MM.1S (cell line): ENCODE measurements around the gene LAMA4.

Experiments used
- DNase-seq: peaks from one replicate; pipeline ENCODE4 v3.0.0-alpha.2; 2015
- H2AFZ ChIP-seq: fragments of 300-600 bp; sonication (generic); 2 replicates; pipeline ENCODE4 v1.6.0; 2016; ENCODE audit warnings: antibody characterized with exemption, low read length
- H3F3A ChIP-seq: fragments of 300-600 bp; sonication (generic); 2 replicates; pipeline ENCODE4 v1.6.1; 2016; ENCODE audit warnings: mild to moderate bottlenecking, antibody characterized with exemption, low read length, moderate library complexity, mixed read lengths; ENCODE audit not compliant: insufficient read depth
- H3K27ac ChIP-seq: fragments of 300-600 bp; sonication (generic); 2 replicates; pipeline ENCODE4 v1.5.1; 2016; ENCODE audit warnings: mild to moderate bottlenecking, low read length
- H3K27me3 ChIP-seq: fragments of 300-600 bp; sonication (generic); replicated peaks from 2 replicates; pipeline ENCODE4 v1.6.0; 2016; ENCODE audit warnings: low read length; ENCODE audit not compliant: insufficient read depth
- H3K36me3 ChIP-seq: fragments of 300-600 bp; sonication (generic); replicated peaks from 2 replicates; pipeline ENCODE4 v1.6.1; 2016; ENCODE audit warnings: mild to moderate bottlenecking, low read length, mixed read lengths; ENCODE audit not compliant: insufficient read depth
- H3K4me1 ChIP-seq: fragments of 300-600 bp; sonication (generic); 2 replicates; pipeline ENCODE4 v1.6.1; 2016; ENCODE audit warnings: low read length, mixed read lengths
- H3K4me2 ChIP-seq: fragments of 300-600 bp; sonication (generic); 2 replicates; pipeline ENCODE4 v1.6.0; 2016; ENCODE audit warnings: low read depth, low read length
- H3K4me3 ChIP-seq: fragments of 300-600 bp; sonication (generic); 2 replicates; pipeline ENCODE4 v1.5.1; 2016; ENCODE audit warnings: low read length, mixed read lengths
- H3K79me2 ChIP-seq: fragments of 300-600 bp; sonication (generic); 2 replicates; pipeline ENCODE4 v1.6.1; 2016; ENCODE audit warnings: mixed run types, low read length, mixed read lengths
- H3K9ac ChIP-seq: fragments of 300-600 bp; sonication (generic); 2 replicates; pipeline ENCODE4 v1.6.1; 2016; ENCODE audit warnings: low read length, mixed read lengths
- H3K9me2 ChIP-seq: fragments of 300-600 bp; sonication (generic); replicated peaks from 2 replicates; pipeline ENCODE4 v1.6.1; 2016; ENCODE audit warnings: mild to moderate bottlenecking, low read length, mixed read lengths; ENCODE audit not compliant: insufficient read depth
- H3K9me3 ChIP-seq: fragments of 300-600 bp; sonication (generic); replicated peaks from 2 replicates; pipeline ENCODE4 v1.6.1; 2016; ENCODE audit warnings: mild to moderate bottlenecking, low read length, mixed read lengths; ENCODE audit not compliant: insufficient read depth
- H4K20me1 ChIP-seq: fragments of 300-600 bp; sonication (generic); 2 replicates; pipeline ENCODE4 v1.6.1; 2016; ENCODE audit warnings: mild to moderate bottlenecking, low read length, moderate library complexity, mixed read lengths; ENCODE audit not compliant: insufficient read depth
- CTCF ChIP-seq: fragments of 300-600 bp; sonication (generic); IDR thresholded peaks from 2 replicates; pipeline ENCODE4 v1.5.1; 2016; ENCODE audit warnings: antibody characterized with exemption, low read length, mixed read lengths
- EZH2 ChIP-seq: fragments of 300-600 bp; sonication (generic); optimal IDR thresholded peaks from 2 replicates; pipeline ENCODE3; 2017; ENCODE audit warnings: low read depth, mild to moderate bottlenecking, antibody characterized with exemption, low read length, mixed read lengths
- EZH2phosphoT487 ChIP-seq: fragments of 300-600 bp; sonication (generic); IDR thresholded peaks from 2 replicates; pipeline ENCODE4 v1.6.1; 2018; ENCODE audit warnings: antibody characterized with exemption, low read length

LAMA4 gene

GRCh38 chr6:112145080-112145573 lies 109.2 kb downstream of the LAMA4 start:
- no peaks in the 10 kb centered on the region for H3K79me2 ChIP-seq
- H3K9me2 ChIP-seq: no peaks in the 10 kb centered on the region
- no peak overlapping the region for H3K4me3 ChIP-seq
- no peak overlapping the region for H3K9ac ChIP-seq
- H4K20me1 ChIP-seq: no peaks in the 10 kb centered on the region
- no peaks in the 10 kb centered on the region for H3K36me3 ChIP-seq
- no peaks in the 10 kb centered on the region for H3K9me3 ChIP-seq
- no peak overlapping the region for H3K4me2 ChIP-seq
- no peak overlapping the region for H3K27ac ChIP-seq
- H3K27me3 ChIP-seq: no peaks in the 10 kb centered on the region
- no peak overlapping the region for H2AFZ ChIP-seq
- no peak for TF ChIP-seq CTCF
- TF ChIP-seq EZH2phosphoT487: no peak
- TF ChIP-seq EZH2: no peak
- no peak for DNase-seq
- H3K4me1 ChIP-seq: no peaks in the 10 kb centered on the region
- no peaks in the 10 kb centered on the region for H3F3A ChIP-seq

- H3K9ac ChIP-seq: no peak overlapping the region
- H4K20me1 ChIP-seq: no peaks in the 10 kb centered on the region
- H3K4me1 ChIP-seq: no peaks in the 10 kb centered on the region
- H3K27me3 ChIP-seq: no peaks in the 10 kb centered on the region
- H3K36me3 ChIP-seq: no peaks in the 10 kb centered on the region
- TF ChIP-seq EZH2: no peak
- no peak for TF ChIP-seq CTCF
- no peak for TF ChIP-seq EZH2phosphoT487
- 0 out of 2 replicates have a peak overlapping the region, but pooled peaks have one; percentile 12 for H2AFZ ChIP-seq
- no peaks in the 10 kb centered on the region for H3F3A ChIP-seq
- no peak overlapping the region for H3K27ac ChIP-seq
- no peak overlapping the region for H3K4me2 ChIP-seq
- H3K9me3 ChIP-seq: no peaks in the 10 kb centered on the region
- H3K79me2 ChIP-seq: no peaks in the 10 kb centered on the region
- no peak overlapping the region for H3K4me3 ChIP-seq
- no peaks in the 10 kb centered on the region for H3K9me2 ChIP-seq
- DNase-seq: peak; percentile 21
Measured at GRCh38 chr6:112144145-112144926, 110.0 kb downstream of the LAMA4 start.

GRCh38 chr6:112141707-112142106 lies 112.7 kb downstream of the LAMA4 start:
- H2AFZ ChIP-seq: no peak overlapping the region
- no peaks in the 10 kb centered on the region for H3F3A ChIP-seq
- no peak for TF ChIP-seq EZH2phosphoT487
- H3K36me3 ChIP-seq: no peaks in the 10 kb centered on the region
- H3K4me2 ChIP-seq: no peak overlapping the region
- no peaks in the 10 kb centered on the region for H3K27me3 ChIP-seq
- no peaks in the 10 kb centered on the region for H4K20me1 ChIP-seq
- H3K4me3 ChIP-seq: no peak overlapping the region
- H3K9me3 ChIP-seq: no peaks in the 10 kb centered on the region
- H3K4me1 ChIP-seq: no peaks in the 10 kb centered on the region
- H3K27ac ChIP-seq: no peak overlapping the region
- no peak overlapping the region for H3K9ac ChIP-seq
- DNase-seq: no peak
- H3K79me2 ChIP-seq: no peaks in the 10 kb centered on the region
- no peaks in the 10 kb centered on the region for H3K9me2 ChIP-seq

GRCh38 chr6:112139052-112139451 lies 115.3 kb downstream of the LAMA4 start:
- Histone ChIP-seq H3K36me3 (no peaks in the 10 kb centered on the region), H3K9ac (no peak overlapping the region), H3K4me3 (no peak overlapping the region), H3K9me2 (no peaks in the 10 kb centered on the region), H3K27me3 (no peaks in the 10 kb centered on the region), H3K9me3 (no peaks in the 10 kb centered on the region), H3K79me2 (no peaks in the 10 kb centered on the region), H3K4me1 (no peaks in the 10 kb centered on the region), H2AFZ (no peak overlapping the region), H3K4me2 (no peak overlapping the region), H3F3A (no peaks in the 10 kb centered on the region), H3K27ac (no peak overlapping the region), H4K20me1 (no peaks in the 10 kb centered on the region)
- no peak for DNase-seq
- TF ChIP-seq EZH2phosphoT487: no peak
- TF ChIP-seq EZH2: no peak
- no peak for TF ChIP-seq CTCF
